ENCODE data around the gene CEP97.
A peak's percentile ranks its signal among the peaks of the same experiment; 100 is the strongest.
"Not testable (repeated sequence)": the region's sequence is repeated elsewhere in the genome, so short reads cannot be mapped to it uniquely, and the experiment has no call there.

The CEP97 gene

GRCh38 chr3:101732240-101732641 lies 7.8 kb downstream of the CEP97 start:
- no peaks in the 10 kb centered on the region for H3K4me1 ChIP-seq (ENCODE audit: control insufficient read depth, insufficient read depth, low read length)
- H3K36me3 ChIP-seq (ENCODE audit: control insufficient read depth, insufficient read depth, low read length), result peaks cover 89% of the 10 kb centered on the region
- no peak overlapping the region for H3K4me3 ChIP-seq (ENCODE audit: low read depth, low read length)
- H3K27ac ChIP-seq (ENCODE audit: low read depth, low read length), result no peak overlapping the region
- no peaks in the 10 kb centered on the region for H3K27me3 ChIP-seq (ENCODE audit: control insufficient read depth, insufficient read depth, low read length)
- H3K9me3 ChIP-seq (ENCODE audit: control insufficient read depth, insufficient read depth, low read length), result no peaks in the 10 kb centered on the region; the same call in 1 of the 2 replicates
- no peak overlapping the region for H3K9ac ChIP-seq (ENCODE audit: low read depth, low read length)

DNA sequence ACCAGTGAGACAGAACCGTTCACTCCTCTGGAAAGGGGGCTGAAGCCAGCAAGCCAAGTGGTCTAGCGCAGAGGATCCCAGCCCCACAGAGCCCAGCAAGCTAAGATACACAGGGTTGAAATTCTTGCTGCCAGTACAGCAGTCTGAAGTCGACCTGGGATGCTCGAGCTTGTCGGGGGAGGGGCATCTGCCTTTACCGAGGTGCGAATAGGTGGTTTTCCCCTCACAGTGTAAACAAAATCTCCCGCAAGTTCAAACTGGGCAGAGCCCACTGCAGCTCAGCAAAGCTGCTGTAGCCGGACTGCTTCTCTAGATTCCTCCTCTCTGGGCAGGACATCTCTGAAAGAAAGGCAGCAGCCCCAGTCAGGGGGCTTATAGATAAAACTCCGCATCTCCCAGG lies 11.4 kb downstream of the CEP97 start:
- H3K27ac ChIP-seq (ENCODE audit: low read depth, low read length), result no peak overlapping the region
- H3K36me3 ChIP-seq (ENCODE audit: control insufficient read depth, insufficient read depth, low read length), result peaks cover 56% of the 10 kb centered on the region
- no peak overlapping the region for H3K9ac ChIP-seq (ENCODE audit: low read depth, low read length)
- H3K9me3 ChIP-seq (ENCODE audit: control insufficient read depth, insufficient read depth, low read length), result no peaks in the 10 kb centered on the region; the same call in none of the 2 replicates
- no peaks in the 10 kb centered on the region for H3K27me3 ChIP-seq (ENCODE audit: control insufficient read depth, insufficient read depth, low read length)
- no peak overlapping the region for H3K4me3 ChIP-seq (ENCODE audit: low read depth, low read length)
- no peaks in the 10 kb centered on the region for H3K4me1 ChIP-seq (ENCODE audit: control insufficient read depth, insufficient read depth, low read length)

DNA sequence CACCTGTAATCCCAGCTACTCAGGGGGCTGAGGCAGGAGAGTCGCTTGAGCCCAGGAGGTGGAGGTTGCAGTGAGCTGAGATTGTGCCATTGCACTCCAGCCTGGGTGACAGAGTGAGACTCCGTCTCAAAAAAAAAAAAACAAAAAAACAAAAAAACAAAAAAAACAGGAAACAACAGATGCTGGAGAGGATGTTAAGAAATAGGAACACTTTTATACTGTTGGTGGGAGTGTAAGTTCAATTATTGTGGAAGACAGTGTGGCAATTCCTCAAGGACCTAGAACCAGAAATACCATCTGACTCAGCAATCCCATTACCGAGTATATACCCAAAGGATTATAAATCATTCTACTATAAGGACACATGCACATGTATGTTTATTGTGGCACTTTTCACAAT lies 17.5 kb downstream of the CEP97 start:
- H3K27me3 ChIP-seq (ENCODE audit: control insufficient read depth, insufficient read depth, low read length); H3K4me3 ChIP-seq (ENCODE audit: low read depth, low read length); H3K9me3 ChIP-seq (ENCODE audit: control insufficient read depth, insufficient read depth, low read length); H3K36me3 ChIP-seq (ENCODE audit: control insufficient read depth, insufficient read depth, low read length); H3K27ac ChIP-seq (ENCODE audit: low read depth, low read length); H3K4me1 ChIP-seq (ENCODE audit: control insufficient read depth, insufficient read depth, low read length); H3K9ac ChIP-seq (ENCODE audit: low read depth, low read length): not testable (repeated sequence)

DNA sequence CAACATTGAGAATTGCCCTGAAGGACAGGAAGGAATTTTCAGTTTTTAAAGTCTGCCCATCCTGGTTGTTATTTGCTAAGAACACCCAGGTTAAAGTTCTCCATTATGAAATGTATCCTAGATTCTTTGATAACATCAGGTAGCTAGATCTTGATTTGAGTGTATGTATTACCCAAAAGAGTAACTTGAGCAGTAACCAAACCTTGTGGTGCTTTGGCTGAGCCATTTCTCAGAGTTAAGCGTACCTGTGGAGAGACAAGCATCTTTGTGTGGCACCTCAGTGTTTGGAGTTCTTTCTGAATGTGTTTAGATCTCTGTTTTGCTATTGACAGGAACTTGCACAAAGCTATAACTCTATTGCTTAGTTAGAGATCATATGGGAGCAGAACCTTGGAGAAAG lies 20.4 kb downstream of the CEP97 start:
- no peak overlapping the region for H3K9ac ChIP-seq (ENCODE audit: low read depth, low read length)
- H3K4me1 ChIP-seq (ENCODE audit: control insufficient read depth, insufficient read depth, low read length), result no peaks in the 10 kb centered on the region
- H3K9me3 ChIP-seq (ENCODE audit: control insufficient read depth, insufficient read depth, low read length), result peaks cover 6% of the 10 kb centered on the region; the same call in 1 of the 2 replicates
- H3K27me3 ChIP-seq (ENCODE audit: control insufficient read depth, insufficient read depth, low read length), result no peaks in the 10 kb centered on the region
- H3K27ac ChIP-seq (ENCODE audit: low read depth, low read length), result no peak overlapping the region
- no peak overlapping the region for H3K4me3 ChIP-seq (ENCODE audit: low read depth, low read length)
- H3K36me3 ChIP-seq (ENCODE audit: control insufficient read depth, insufficient read depth, low read length), result peaks cover 6% of the 10 kb centered on the region; the same call in 1 of the 2 replicates

- not testable (repeated sequence) for H3K4me1 ChIP-seq (ENCODE audit: control insufficient read depth, insufficient read depth, low read length); H3K27ac ChIP-seq (ENCODE audit: low read depth, low read length); H3K9me3 ChIP-seq (ENCODE audit: control insufficient read depth, insufficient read depth, low read length); H3K27me3 ChIP-seq (ENCODE audit: control insufficient read depth, insufficient read depth, low read length); H3K36me3 ChIP-seq (ENCODE audit: control insufficient read depth, insufficient read depth, low read length); H3K9ac ChIP-seq (ENCODE audit: low read depth, low read length); H3K4me3 ChIP-seq (ENCODE audit: low read depth, low read length)
Measured at GRCh38 chr3:101745934-101746333, 21.5 kb downstream of the CEP97 start.

GRCh38 chr3:101753386-101754113 lies 29.1 kb downstream of the CEP97 start:
- H3K27ac ChIP-seq (ENCODE audit: low read depth, low read length); H3K4me3 ChIP-seq (ENCODE audit: low read depth, low read length); H3K4me1 ChIP-seq (ENCODE audit: control insufficient read depth, insufficient read depth, low read length); H3K9ac ChIP-seq (ENCODE audit: low read depth, low read length); H3K9me3 ChIP-seq (ENCODE audit: control insufficient read depth, insufficient read depth, low read length); H3K27me3 ChIP-seq (ENCODE audit: control insufficient read depth, insufficient read depth, low read length): not testable (repeated sequence)
- H3K36me3 ChIP-seq (ENCODE audit: control insufficient read depth, insufficient read depth, low read length), result peaks cover 33% of the 10 kb centered on the region

- no peak overlapping the region for H3K27ac ChIP-seq (ENCODE audit: low read depth, low read length)
- H3K36me3 ChIP-seq (ENCODE audit: control insufficient read depth, insufficient read depth, low read length), result peaks cover 67% of the 10 kb centered on the region
- H3K9me3 ChIP-seq (ENCODE audit: control insufficient read depth, insufficient read depth, low read length), result peaks cover 7% of the 10 kb centered on the region
- H3K4me1 ChIP-seq (ENCODE audit: control insufficient read depth, insufficient read depth, low read length), result no peaks in the 10 kb centered on the region
- H3K9ac ChIP-seq (ENCODE audit: low read depth, low read length), result no peak overlapping the region
- no peaks in the 10 kb centered on the region for H3K27me3 ChIP-seq (ENCODE audit: control insufficient read depth, insufficient read depth, low read length)
- no peak overlapping the region for H3K4me3 ChIP-seq (ENCODE audit: low read depth, low read length)
Measured at GRCh38 chr3:101758224-101758623, 33.8 kb downstream of the CEP97 start.

- peaks cover 73% of the 10 kb centered on the region for H3K36me3 ChIP-seq (ENCODE audit: control insufficient read depth, insufficient read depth, low read length)
- H3K9me3 ChIP-seq (ENCODE audit: control insufficient read depth, insufficient read depth, low read length), result no peaks in the 10 kb centered on the region
- H3K4me3 ChIP-seq (ENCODE audit: low read depth, low read length), result no peak overlapping the region
- H3K9ac ChIP-seq (ENCODE audit: low read depth, low read length), result no peak overlapping the region
- H3K27me3 ChIP-seq (ENCODE audit: control insufficient read depth, insufficient read depth, low read length), result no peaks in the 10 kb centered on the region
- H3K27ac ChIP-seq (ENCODE audit: low read depth, low read length), result no peak overlapping the region
- no peaks in the 10 kb centered on the region for H3K4me1 ChIP-seq (ENCODE audit: control insufficient read depth, insufficient read depth, low read length)
Measured at GRCh38 chr3:101762041-101762646, 37.7 kb downstream of the CEP97 start.

- not testable (repeated sequence) for H3K9me3 ChIP-seq (ENCODE audit: control insufficient read depth, insufficient read depth, low read length); H3K27ac ChIP-seq (ENCODE audit: low read depth, low read length); H3K9ac ChIP-seq (ENCODE audit: low read depth, low read length); H3K36me3 ChIP-seq (ENCODE audit: control insufficient read depth, insufficient read depth, low read length); H3K4me3 ChIP-seq (ENCODE audit: low read depth, low read length); H3K27me3 ChIP-seq (ENCODE audit: control insufficient read depth, insufficient read depth, low read length)
- peaks cover 25% of the 10 kb centered on the region for H3K4me1 ChIP-seq (ENCODE audit: control insufficient read depth, insufficient read depth, low read length)
Measured at GRCh38 chr3:101777745-101778281, 53.4 kb downstream of the CEP97 start.

- H3K4me3 ChIP-seq (ENCODE audit: low read depth, low read length), result peak overlapping the region; percentile 88
- peaks cover 10% of the 10 kb centered on the region for H3K27me3 ChIP-seq (ENCODE audit: control insufficient read depth, insufficient read depth, low read length)
- no peak overlapping the region for H3K27ac ChIP-seq (ENCODE audit: low read depth, low read length)
- H3K4me1 ChIP-seq (ENCODE audit: control insufficient read depth, insufficient read depth, low read length), result peaks cover 25% of the 10 kb centered on the region
- no peaks in the 10 kb centered on the region for H3K9me3 ChIP-seq (ENCODE audit: control insufficient read depth, insufficient read depth, low read length)
- H3K9ac ChIP-seq (ENCODE audit: low read depth, low read length), result peak overlapping the region; percentile 38; the same call in 1 of the 2 replicates
- peaks cover 13% of the 10 kb centered on the region for H3K36me3 ChIP-seq (ENCODE audit: control insufficient read depth, insufficient read depth, low read length)
Measured at GRCh38 chr3:101778385-101779046, 54.1 kb downstream of the CEP97 start.
